WTC11 (cell line): Measurements from ENCODE around the gene TCTN3. TPM values are rescaled to one million over a fixed set of nuclear protein-coding genes. Genes with fewer than 3 reads are reported as not detected.

Source experiments
- ATAC-seq: fragments of 200-7000 bp; cut with Tn5 transposase; 2 replicates; pipeline ENCODE4 v1.10.0; 2021; ENCODE audit warnings: mild to moderate bottlenecking, moderate library complexity
- CTCF ChIA-PET: fragments of 300-600 bp; sonication (Branson Sonifier 250); formaldehyde crosslinking; loops from one replicate; lab custom pipeline; 2021; ENCODE audit warnings: antibody characterized with exemption; lab: Charles Lee
- POLR2A ChIA-PET: fragments of 350-600 bp; sonication (Branson Sonifier 250); formaldehyde crosslinking; loops from one replicate; lab custom pipeline; 2021; ENCODE audit warnings: antibody characterized with exemption; lab: Charles Lee
- DNase-seq: peaks from one replicate; pipeline ENCODE4 v3.0.0; 2021; ENCODE audit warnings: low spot score
- H3K27ac Mint-ChIP-seq: 2 replicates; pipeline ENCODE4 v1.8.0; 2021; ENCODE audit warnings: mixed read lengths
- H3K27me3 Mint-ChIP-seq: 2 replicates; pipeline ENCODE4 v1.8.0; 2021; ENCODE audit warnings: low read depth, mild to moderate bottlenecking, moderate library complexity, mixed read lengths
- H3K36me3 Mint-ChIP-seq: 2 replicates; pipeline ENCODE4 v1.8.0; 2021; ENCODE audit warnings: mixed read lengths
- H3K4me1 Mint-ChIP-seq: 2 replicates; pipeline ENCODE4 v1.8.0; 2022; ENCODE audit warnings: mixed read lengths
- H3K4me3 Mint-ChIP-seq: 2 replicates; pipeline ENCODE4 v1.8.0; 2021; ENCODE audit warnings: mild to moderate bottlenecking, moderate library complexity, mixed read lengths
- H3K9me3 Mint-ChIP-seq: 2 replicates; pipeline ENCODE4 v1.8.0; 2021; ENCODE audit warnings: mixed read lengths
- ARID4B ChIP-seq: sonication (generic); formaldehyde crosslinking; IDR thresholded peaks from 2 replicates; pipeline ENCODE4 v1.8.0; 2023; ENCODE audit warnings: missing genetic modification reagents, mild to moderate bottlenecking, borderline replicate concordance
- CBFB ChIP-seq: sonication (generic); formaldehyde crosslinking; IDR thresholded peaks from 2 replicates; pipeline ENCODE4 v1.8.1; 2022; ENCODE audit warnings: mild to moderate bottlenecking, low read depth, missing genetic modification reagents
- FOXP4 ChIP-seq: sonication (generic); formaldehyde crosslinking; IDR thresholded peaks from 2 replicates; pipeline ENCODE4 v1.8.0; 2022; ENCODE audit warnings: mild to moderate bottlenecking, missing genetic modification reagents
- GRHL2 ChIP-seq: fragments of 250-450 bp; sonication (Bioruptor Pico); IDR thresholded peaks from 2 replicates; pipeline ENCODE4 v1.8.0; 2022; ENCODE audit warnings: mild to moderate bottlenecking, moderate library complexity; ENCODE audit not compliant: insufficient replicate concordance, severe bottlenecking
- GTF2I ChIP-seq: fragments of 250-450 bp; sonication (Bioruptor Pico); conservative IDR thresholded peaks from 2 replicates; pipeline ENCODE4 v1.4.0; 2021; ENCODE audit warnings: mild to moderate bottlenecking
- IRF2 ChIP-seq: sonication (generic); formaldehyde crosslinking; IDR thresholded peaks from 2 replicates; pipeline ENCODE4 v1.8.0; 2022; ENCODE audit warnings: low read depth, missing genetic modification reagents, borderline replicate concordance
- JAZF1 ChIP-seq: fragments of 250-450 bp; sonication (Bioruptor Pico); IDR thresholded peaks from 2 replicates; pipeline ENCODE4 v1.9.0; 2021; ENCODE audit warnings: moderate library complexity, mild to moderate bottlenecking, inconsistent platforms
- MAX ChIP-seq: sonication (generic); formaldehyde crosslinking; IDR thresholded peaks from 2 replicates; pipeline ENCODE4 v1.8.0; 2022; ENCODE audit warnings: mild to moderate bottlenecking, missing genetic modification reagents
- NR1H2 ChIP-seq: sonication (generic); formaldehyde crosslinking; IDR thresholded peaks from 2 replicates; pipeline ENCODE4 v1.9.0; 2021; ENCODE audit warnings: mild to moderate bottlenecking, moderate library complexity, missing genetic modification reagents
- RELA ChIP-seq: sonication (generic); formaldehyde crosslinking; IDR thresholded peaks from 2 replicates; pipeline ENCODE4 v1.8.1; 2022; ENCODE audit warnings: missing genetic modification reagents, mild to moderate bottlenecking, borderline replicate concordance
- SMAD4 ChIP-seq: sonication (generic); formaldehyde crosslinking; IDR thresholded peaks from 2 replicates; pipeline ENCODE4 v1.8.0; 2022; ENCODE audit warnings: mild to moderate bottlenecking, missing genetic modification reagents
- SP1 ChIP-seq: sonication (generic); formaldehyde crosslinking; conservative IDR thresholded peaks from 2 replicates; pipeline ENCODE4 v1.8.1; 2022; ENCODE audit warnings: missing genetic modification reagents
- TP53 ChIP-seq: sonication (generic); formaldehyde crosslinking; IDR thresholded peaks from 2 replicates; pipeline ENCODE4 v1.8.1; 2023; ENCODE audit warnings: mild to moderate bottlenecking, missing genetic modification reagents
- ZNF121 ChIP-seq: sonication (generic); formaldehyde crosslinking; IDR thresholded peaks from 2 replicates; pipeline ENCODE4 v1.8.0; 2023; ENCODE audit warnings: missing genetic modification reagents
- ZNF219 ChIP-seq: sonication (generic); formaldehyde crosslinking; IDR thresholded peaks from 2 replicates; pipeline ENCODE4 v1.8.0; 2023; ENCODE audit warnings: missing genetic modification reagents, mild to moderate bottlenecking, borderline replicate concordance
- ZNF396 ChIP-seq: fragments of 250-450 bp; sonication (Bioruptor Pico); IDR thresholded peaks from 2 replicates; pipeline ENCODE4 v1.8.0; 2021; ENCODE audit warnings: mild to moderate bottlenecking, moderate library complexity, borderline replicate concordance
- ZNF425 ChIP-seq: fragments of 250-450 bp; sonication (Bioruptor Pico); conservative IDR thresholded peaks from 2 replicates; pipeline ENCODE4 v1.9.0; 2021; ENCODE audit warnings: mild to moderate bottlenecking
- total RNA-seq: library from RNA; stranded (reverse); gene quantifications from 3 replicates; pipeline ENCODE4 v1.2.3, GENCODE V29; 2021

Gene TCTN3
- total RNA-seq, 1 experiment from 2014 or later = 26.4 TPM

GRCh38 chr10:95660283-95660682 is 33.4 kb downstream of the TCTN3 start:
- Mint-ChIP-seq H3K9me3 (no peaks in the 10 kb centered on the region), H3K27me3 (peaks cover 3% of the 10 kb centered on the region), H3K4me3 (no peak overlapping the region), H3K36me3 (no peaks in the 10 kb centered on the region), H3K27ac (no peak overlapping the region), H3K4me1 (peaks cover 5% of the 10 kb centered on the region)
- CTCF ChIA-PET = interaction anchor here (1.3 kb wide), 1 partner anchor 33 kb away, joined by 3 read pairs; the partner anchor contains the start of gene TCTN3
- DNase-seq (no peak), ATAC-seq (no peak)
- POLR2A ChIA-PET = interaction anchor here (0.6 kb wide), 1 partner anchor 539 kb away, joined by 3 read pairs; no protein-coding TSS in a partner anchor
- TF ChIP-seq ZNF219 (no peak), ZNF121 (CRISPR knock-in tag) (no peak), ZNF396 (CRISPR knock-in tag) (no peak), NR1H2 (CRISPR knock-in tag) (no peak), ZNF425 (CRISPR knock-in tag) (no peak), TP53 (CRISPR knock-in tag) (no peak), JAZF1 (no peak), FOXP4 (no peak), IRF2 (no peak), SMAD4 (CRISPR knock-in tag) (no peak), SP1 (CRISPR knock-in tag) (no peak), ARID4B (CRISPR knock-in tag) (no peak), CBFB (CRISPR knock-in tag) (no peak), GRHL2 (CRISPR knock-in tag) (no peak), MAX (CRISPR knock-in tag) (no peak)

- peaks cover 13% of the 10 kb centered on the region for H3K4me1 Mint-ChIP-seq
- CTCF ChIA-PET = interaction anchor here (1.2 to 4.3 kb wide), 2 partner anchors 36 to 208 kb away, joined by 3 to 24 read pairs; partner anchors contain the start of gene TCTN3
- DNase-seq (no peak), ATAC-seq (no peak)
- POLR2A ChIA-PET = interaction anchor here (0.6 to 1.2 kb wide), 2 partner anchors 19 to 408 kb away, joined by 3 to 5 read pairs; no protein-coding TSS in a partner anchor
- H3K27ac Mint-ChIP-seq = no peak overlapping the region
- H3K4me3 Mint-ChIP-seq = peak overlapping the region; percentile 98
- peaks cover 3% of the 10 kb centered on the region for H3K27me3 Mint-ChIP-seq
- peaks cover under 1% of the 10 kb centered on the region; the same call in 1 of the 2 replicates for H3K9me3 Mint-ChIP-seq
- TF ChIP-seq RELA (CRISPR knock-in tag) (no peak), GTF2I (CRISPR knock-in tag) (0 out of 2 replicates have a peak, but pooled peaks have one; percentile 45), ZNF121 (CRISPR knock-in tag) (peak; percentile 91)
- H3K36me3 Mint-ChIP-seq = peaks cover 15% of the 10 kb centered on the region
These were observed 36.5 kb downstream of the TCTN3 start for GRCh38 chr10:95657250-95657649.
